MM.1S (cell line): ENCODE data around the gene KDM4C.

Source experiments
- DNase-seq: peaks from one replicate; pipeline ENCODE4 v3.0.0-alpha.2; 2015
- H2AFZ ChIP-seq: fragments of 300-600 bp; sonication (generic); 2 replicates; pipeline ENCODE4 v1.6.0; 2016; ENCODE audit warnings: antibody characterized with exemption, low read length
- H3F3A ChIP-seq: fragments of 300-600 bp; sonication (generic); 2 replicates; pipeline ENCODE4 v1.6.1; 2016; ENCODE audit warnings: mild to moderate bottlenecking, antibody characterized with exemption, low read length, moderate library complexity, mixed read lengths; ENCODE audit not compliant: insufficient read depth
- H3K27ac ChIP-seq: fragments of 300-600 bp; sonication (generic); 2 replicates; pipeline ENCODE4 v1.5.1; 2016; ENCODE audit warnings: mild to moderate bottlenecking, low read length
- H3K27me3 ChIP-seq: fragments of 300-600 bp; sonication (generic); replicated peaks from 2 replicates; pipeline ENCODE4 v1.6.0; 2016; ENCODE audit warnings: low read length; ENCODE audit not compliant: insufficient read depth
- H3K36me3 ChIP-seq: fragments of 300-600 bp; sonication (generic); replicated peaks from 2 replicates; pipeline ENCODE4 v1.6.1; 2016; ENCODE audit warnings: mild to moderate bottlenecking, low read length, mixed read lengths; ENCODE audit not compliant: insufficient read depth
- H3K4me1 ChIP-seq: fragments of 300-600 bp; sonication (generic); 2 replicates; pipeline ENCODE4 v1.6.1; 2016; ENCODE audit warnings: low read length, mixed read lengths
- H3K4me2 ChIP-seq: fragments of 300-600 bp; sonication (generic); 2 replicates; pipeline ENCODE4 v1.6.0; 2016; ENCODE audit warnings: low read depth, low read length
- H3K4me3 ChIP-seq: fragments of 300-600 bp; sonication (generic); 2 replicates; pipeline ENCODE4 v1.5.1; 2016; ENCODE audit warnings: low read length, mixed read lengths
- H3K79me2 ChIP-seq: fragments of 300-600 bp; sonication (generic); 2 replicates; pipeline ENCODE4 v1.6.1; 2016; ENCODE audit warnings: mixed run types, low read length, mixed read lengths
- H3K9ac ChIP-seq: fragments of 300-600 bp; sonication (generic); 2 replicates; pipeline ENCODE4 v1.6.1; 2016; ENCODE audit warnings: low read length, mixed read lengths
- H3K9me2 ChIP-seq: fragments of 300-600 bp; sonication (generic); replicated peaks from 2 replicates; pipeline ENCODE4 v1.6.1; 2016; ENCODE audit warnings: mild to moderate bottlenecking, low read length, mixed read lengths; ENCODE audit not compliant: insufficient read depth
- H3K9me3 ChIP-seq: fragments of 300-600 bp; sonication (generic); replicated peaks from 2 replicates; pipeline ENCODE4 v1.6.1; 2016; ENCODE audit warnings: mild to moderate bottlenecking, low read length, mixed read lengths; ENCODE audit not compliant: insufficient read depth
- H4K20me1 ChIP-seq: fragments of 300-600 bp; sonication (generic); 2 replicates; pipeline ENCODE4 v1.6.1; 2016; ENCODE audit warnings: mild to moderate bottlenecking, low read length, moderate library complexity, mixed read lengths; ENCODE audit not compliant: insufficient read depth
- CTCF ChIP-seq: fragments of 300-600 bp; sonication (generic); IDR thresholded peaks from 2 replicates; pipeline ENCODE4 v1.5.1; 2016; ENCODE audit warnings: antibody characterized with exemption, low read length, mixed read lengths
- EZH2 ChIP-seq: fragments of 300-600 bp; sonication (generic); optimal IDR thresholded peaks from 2 replicates; pipeline ENCODE3; 2017; ENCODE audit warnings: low read depth, mild to moderate bottlenecking, antibody characterized with exemption, low read length, mixed read lengths
- EZH2phosphoT487 ChIP-seq: fragments of 300-600 bp; sonication (generic); IDR thresholded peaks from 2 replicates; pipeline ENCODE4 v1.6.1; 2018; ENCODE audit warnings: antibody characterized with exemption, low read length

The KDM4C gene

GRCh38 chr9:7086389-7086788 is 328.6 kb downstream of the KDM4C start:
- no peaks in the 10 kb centered on the region for H3K9me2 ChIP-seq
- no peak overlapping the region for H2AFZ ChIP-seq
- H3K4me2 ChIP-seq = no peak overlapping the region
- no peak overlapping the region for H3K9ac ChIP-seq
- H3K4me1 ChIP-seq = no peaks in the 10 kb centered on the region
- H3F3A ChIP-seq = no peaks in the 10 kb centered on the region
- no peaks in the 10 kb centered on the region for H4K20me1 ChIP-seq
- H3K27ac ChIP-seq = no peak overlapping the region
- H3K36me3 ChIP-seq = no peaks in the 10 kb centered on the region
- H3K79me2 ChIP-seq = no peaks in the 10 kb centered on the region
- H3K4me3 ChIP-seq = no peak overlapping the region
- H3K27me3 ChIP-seq = no peaks in the 10 kb centered on the region
- no peak for DNase-seq
- TF ChIP-seq EZH2 (no peak), EZH2phosphoT487 (no peak), CTCF (no peak)
- no peaks in the 10 kb centered on the region for H3K9me3 ChIP-seq

GRCh38 chr9:7088611-7089010 is 330.8 kb downstream of the KDM4C start:
- Histone ChIP-seq H3K4me1 (no peaks in the 10 kb centered on the region), H2AFZ (no peak overlapping the region), H3K9me2 (no peaks in the 10 kb centered on the region), H3K9me3 (no peaks in the 10 kb centered on the region), H3K79me2 (no peaks in the 10 kb centered on the region), H3K9ac (no peak overlapping the region), H3K27ac (no peak overlapping the region), H3K27me3 (no peaks in the 10 kb centered on the region), H3K36me3 (no peaks in the 10 kb centered on the region), H3K4me3 (no peak overlapping the region), H3F3A (no peaks in the 10 kb centered on the region), H4K20me1 (no peaks in the 10 kb centered on the region), H3K4me2 (no peak overlapping the region)
- no peak for DNase-seq
- TF ChIP-seq CTCF = no peak
- no peak for TF ChIP-seq EZH2
- TF ChIP-seq EZH2phosphoT487 = no peak

- H3K4me1 ChIP-seq = no peaks in the 10 kb centered on the region
- H3K9ac ChIP-seq = no peak overlapping the region
- no peaks in the 10 kb centered on the region for H3K9me2 ChIP-seq
- H3K9me3 ChIP-seq = no peaks in the 10 kb centered on the region
- TF ChIP-seq CTCF = no peak
- TF ChIP-seq EZH2 = no peak
- no peak for TF ChIP-seq EZH2phosphoT487
- no peak overlapping the region for H3K27ac ChIP-seq
- H3K27me3 ChIP-seq = no peaks in the 10 kb centered on the region
- no peak overlapping the region for H3K4me3 ChIP-seq
- no peak overlapping the region for H3K4me2 ChIP-seq
- H3K36me3 ChIP-seq = no peaks in the 10 kb centered on the region
- no peak for DNase-seq
- H3K79me2 ChIP-seq = no peaks in the 10 kb centered on the region
- no peak overlapping the region for H2AFZ ChIP-seq
- no peaks in the 10 kb centered on the region for H3F3A ChIP-seq
- H4K20me1 ChIP-seq = no peaks in the 10 kb centered on the region
Observed at GRCh38 chr9:7089406-7090193, 331.8 kb downstream of the KDM4C start.
